GM19452 (cell line): ENCODE results near the gene IKZF2.

Experiments used
- ATAC-seq: cut with Tn5 transposase; IDR thresholded peaks from one replicate; pipeline ENCODE4 v1.9.1; 2021; ENCODE audit not compliant: unreplicated experiment

Gene IKZF2

DNA sequence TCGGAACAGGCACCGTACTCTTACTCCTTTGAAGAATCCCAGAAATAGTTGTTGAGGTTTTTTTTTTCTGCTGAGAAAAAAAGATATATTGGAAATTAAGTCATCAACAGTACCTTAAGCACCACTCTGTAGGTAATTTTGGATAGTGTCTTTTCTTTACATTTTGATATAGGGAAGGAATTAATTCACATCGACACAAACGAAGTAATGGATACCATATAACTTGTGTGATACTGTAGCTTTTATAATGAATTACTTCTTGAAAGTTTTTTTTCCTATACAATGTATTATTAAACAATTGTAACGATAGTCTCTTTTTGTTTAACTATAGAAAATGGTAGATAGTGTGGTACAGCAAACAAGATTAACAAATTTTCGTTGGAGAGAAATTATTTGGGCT is 1.5 kb upstream of the IKZF2 start:
- no peak for ATAC-seq

- peak; percentile 26 for ATAC-seq
Observed at GRCh38 chr2:213152065-213152794, 818 bp upstream of the IKZF2 start.

GRCh38 chr2:213150315-213151097 is 906 bp downstream of the IKZF2 start:
- no peak for ATAC-seq

DNA sequence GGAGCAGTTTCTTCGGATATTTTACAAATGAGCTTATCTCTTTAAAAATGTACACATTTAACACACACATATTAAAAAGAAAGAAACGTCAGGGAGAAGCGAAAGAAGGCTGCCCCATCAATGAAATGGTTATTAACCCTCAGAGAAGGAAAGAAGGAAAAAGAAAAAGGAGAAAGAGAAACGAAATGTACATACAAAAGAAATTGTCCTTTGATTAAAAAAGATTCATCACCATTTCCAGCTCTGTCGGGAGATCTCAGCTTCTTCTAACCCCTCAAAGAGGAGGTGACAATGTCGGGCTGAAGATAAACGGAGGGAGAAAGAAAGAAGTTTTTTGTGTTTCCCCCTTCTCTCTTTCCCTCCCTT is 1.5 kb downstream of the IKZF2 start:
- ATAC-seq, result no peak

- ATAC-seq, result no peak
Observed at GRCh38 chr2:213149294-213149875, 2.0 kb downstream of the IKZF2 start.

- no peak for ATAC-seq
Observed at GRCh38 chr2:213148572-213149261, 2.7 kb downstream of the IKZF2 start.

DNA sequence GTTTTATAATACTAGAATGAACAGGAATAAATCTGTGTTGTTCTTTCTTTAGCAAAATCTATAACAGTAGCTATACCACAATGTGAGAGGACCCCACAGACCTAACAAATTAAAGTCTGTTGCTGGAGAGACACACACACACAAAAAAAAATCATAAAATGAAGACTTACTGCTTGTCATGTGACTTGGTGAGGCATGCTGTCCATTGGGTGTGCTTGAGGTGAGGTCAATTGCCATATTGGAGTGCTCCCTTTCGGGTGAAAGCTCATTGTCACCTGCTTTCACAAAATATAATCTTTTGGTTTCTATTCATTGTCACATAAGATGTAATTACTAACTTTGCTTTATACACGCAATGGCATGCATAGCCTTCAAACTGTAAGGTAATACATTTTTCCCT is 3.9 kb downstream of the IKZF2 start:
- ATAC-seq, result no peak

- ATAC-seq, result no peak
Observed at GRCh38 chr2:213145715-213146242, 5.6 kb downstream of the IKZF2 start.

DNA sequence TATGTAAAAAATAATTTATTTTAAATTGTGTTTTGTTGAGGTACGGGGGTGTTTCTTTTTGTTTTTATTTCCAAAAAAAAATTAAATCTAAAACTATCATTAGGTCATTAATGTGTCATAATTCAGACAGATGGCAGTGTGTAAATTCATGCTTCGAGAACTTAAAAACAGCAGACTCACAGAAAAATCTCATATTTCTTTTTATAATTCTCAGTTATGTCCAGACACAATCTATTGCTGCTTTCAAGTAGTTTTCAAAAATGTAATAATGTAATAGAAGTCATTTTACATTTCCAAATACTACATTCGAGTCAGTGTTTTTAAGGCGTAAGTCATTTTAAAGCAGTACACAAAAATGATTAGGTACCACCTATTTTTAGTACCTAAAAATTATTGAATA is 14.3 kb downstream of the IKZF2 start:
- no peak for ATAC-seq

GRCh38 chr2:213129311-213129710 is 22.1 kb downstream of the IKZF2 start:
- no peak for ATAC-seq

GRCh38 chr2:213125646-213126347 is 25.6 kb downstream of the IKZF2 start:
- ATAC-seq, result no peak

GRCh38 chr2:213122725-213123124 is 28.7 kb downstream of the IKZF2 start:
- no peak for ATAC-seq

DNA sequence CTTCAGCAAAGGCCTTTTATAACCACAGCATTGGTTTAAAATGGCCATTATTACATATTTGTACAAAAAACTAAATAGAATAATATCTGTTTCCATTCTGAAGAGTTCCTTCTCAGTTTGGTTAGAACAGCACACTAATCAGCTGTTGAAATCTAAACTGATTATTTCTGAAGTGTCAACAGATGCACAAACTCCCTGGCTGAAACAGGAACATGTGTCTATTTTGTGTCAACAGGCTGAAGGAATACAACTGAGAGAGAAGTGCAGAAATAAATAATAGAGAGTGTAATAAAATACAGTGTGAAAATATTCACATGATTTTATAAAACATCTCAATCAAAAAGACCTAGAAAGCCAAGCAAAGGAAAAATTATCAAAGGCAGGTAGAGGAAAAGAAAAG is 29.7 kb downstream of the IKZF2 start:
- ATAC-seq, result no peak

GRCh38 chr2:213119061-213119809 is 32.2 kb downstream of the IKZF2 start:
- ATAC-seq, result peak; percentile 74

DNA sequence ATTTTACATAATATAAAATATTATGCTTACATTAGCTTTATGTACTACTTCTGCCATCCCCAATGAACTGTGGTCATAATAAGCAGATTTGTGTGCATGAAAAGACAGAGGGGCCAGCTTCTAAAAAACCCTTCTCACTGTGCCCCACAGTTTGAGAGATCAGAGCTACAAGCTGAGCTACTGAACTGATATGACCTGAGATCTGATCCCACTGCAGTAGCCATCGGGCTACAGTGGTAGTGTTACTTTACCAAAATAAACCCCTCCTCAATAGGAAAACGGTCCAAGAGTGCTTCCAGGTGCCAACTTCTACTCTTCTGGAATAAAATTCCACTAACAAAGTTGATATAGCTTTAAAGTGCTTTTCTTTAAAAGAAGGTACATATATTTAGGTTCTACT is 43.1 kb downstream of the IKZF2 start:
- no peak for ATAC-seq

DNA sequence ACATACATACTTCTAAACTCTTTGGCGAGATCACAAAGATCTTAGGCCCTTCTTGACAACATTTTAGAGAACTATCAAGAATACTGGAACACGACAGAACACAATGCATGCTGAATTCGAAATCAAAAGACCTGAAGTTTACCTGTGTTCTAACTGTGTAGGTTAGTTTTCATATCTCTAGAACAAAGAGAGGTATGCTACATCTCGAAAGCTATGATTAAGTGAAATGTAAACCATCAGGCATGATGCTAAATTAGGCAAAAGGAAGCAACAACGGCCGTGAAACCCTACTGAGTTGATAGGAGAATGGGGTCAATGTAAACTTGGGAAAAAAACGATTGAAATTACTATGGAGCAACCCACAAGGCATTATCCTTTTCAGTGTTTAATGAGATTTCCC is 43.7 kb downstream of the IKZF2 start:
- ATAC-seq, result no peak

DNA sequence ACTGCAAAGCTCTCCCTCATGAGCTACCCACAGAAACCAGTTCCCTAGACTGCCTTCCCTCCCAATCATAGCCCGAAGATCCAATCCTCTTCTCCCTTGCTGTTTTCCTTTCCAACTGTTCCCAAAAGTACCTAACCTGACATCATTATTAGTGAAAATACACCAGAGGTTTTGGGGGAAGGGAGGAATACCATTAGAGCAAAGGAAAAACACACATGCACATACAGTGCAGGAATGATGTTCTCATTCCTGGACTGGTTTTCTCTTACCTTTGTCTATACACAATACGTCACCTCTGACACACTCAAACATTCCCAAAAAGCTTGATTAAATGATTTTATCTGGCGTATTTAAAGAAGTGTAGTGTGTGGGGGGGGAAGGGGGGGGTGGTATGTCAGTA is 46.2 kb downstream of the IKZF2 start:
- no peak for ATAC-seq

- ATAC-seq, result no peak
Observed at GRCh38 chr2:213104903-213105202, 46.6 kb downstream of the IKZF2 start.

GRCh38 chr2:213104092-213104902 is 47.1 kb downstream of the IKZF2 start:
- ATAC-seq, result no peak
